Activated T-cell treated with anti-CD3 and anti-CD28 coated beads, Interleukin-2, amount 50 U/mL, for 1 hour (primary cell): ENCODE data around the gene TMEM94.
A peak's percentile ranks its signal among the peaks of the same experiment; 100 is the strongest.

Experiments
- DNase-seq: peaks from one replicate; pipeline ENCODE4 v3.0.0-alpha.2; 2020

TMEM94 gene

DNA sequence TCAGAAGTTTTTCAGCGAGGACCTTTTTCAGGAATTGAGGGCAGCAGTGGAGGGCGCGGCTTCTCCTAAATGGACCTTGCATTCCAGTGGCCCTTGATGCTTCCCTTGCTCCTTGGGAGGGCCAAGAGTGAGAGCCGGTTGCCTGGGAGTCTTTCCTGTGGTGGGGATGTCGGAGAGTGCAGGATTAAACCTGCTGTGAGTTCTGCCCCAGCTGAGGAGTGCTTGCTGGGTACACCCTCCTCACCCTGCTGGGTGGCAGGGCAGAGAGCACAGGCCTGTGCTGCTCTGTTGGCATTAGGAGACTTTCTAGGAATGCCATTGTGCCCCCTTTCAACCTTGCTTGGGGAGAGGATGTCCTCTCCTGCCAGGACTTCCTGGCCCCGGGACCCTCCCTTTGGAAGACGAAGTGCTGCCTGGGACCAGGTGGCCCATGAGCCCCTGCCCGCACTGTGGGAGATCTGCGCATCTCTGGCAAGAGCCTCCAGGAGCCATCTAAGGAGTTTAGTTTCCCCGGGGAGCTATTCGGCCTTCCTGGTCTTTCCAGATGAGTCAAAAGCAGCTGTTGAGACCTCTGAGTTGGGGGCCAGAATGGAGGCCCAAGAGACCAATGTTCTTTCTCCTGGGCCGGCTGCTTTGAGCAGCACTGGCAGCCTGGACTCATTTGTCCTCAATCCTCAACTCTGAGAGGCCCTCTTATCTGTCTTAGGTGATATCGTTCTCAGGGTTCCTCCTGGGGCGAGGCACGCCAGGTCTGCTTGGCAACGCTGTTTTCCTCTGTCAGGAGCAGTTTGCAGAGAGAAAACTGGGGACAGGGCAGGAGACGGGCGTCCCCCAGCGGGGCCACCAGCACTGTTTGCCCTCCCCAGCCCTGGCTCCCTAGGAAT, 74.6 kb downstream of the TMEM94 start:
- DNase-seq = no peak

DNA sequence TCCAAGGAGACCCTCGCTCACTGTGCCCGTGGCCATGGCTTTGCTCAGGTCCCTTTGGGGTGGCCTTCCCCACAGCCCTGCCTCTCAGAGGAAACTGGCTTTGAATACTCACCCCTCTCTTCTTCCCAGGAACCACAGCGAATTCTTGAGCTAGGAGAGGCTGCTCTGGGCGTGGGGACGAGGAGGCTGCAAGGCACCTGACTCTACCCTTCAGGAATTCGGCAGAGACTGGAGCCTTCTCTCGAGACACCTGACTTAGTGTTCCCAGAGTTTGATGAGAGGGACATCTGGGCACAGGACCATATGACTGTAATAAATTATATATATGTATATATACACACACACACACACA, 75.3 kb downstream of the TMEM94 start:
- DNase-seq = no peak

DNA sequence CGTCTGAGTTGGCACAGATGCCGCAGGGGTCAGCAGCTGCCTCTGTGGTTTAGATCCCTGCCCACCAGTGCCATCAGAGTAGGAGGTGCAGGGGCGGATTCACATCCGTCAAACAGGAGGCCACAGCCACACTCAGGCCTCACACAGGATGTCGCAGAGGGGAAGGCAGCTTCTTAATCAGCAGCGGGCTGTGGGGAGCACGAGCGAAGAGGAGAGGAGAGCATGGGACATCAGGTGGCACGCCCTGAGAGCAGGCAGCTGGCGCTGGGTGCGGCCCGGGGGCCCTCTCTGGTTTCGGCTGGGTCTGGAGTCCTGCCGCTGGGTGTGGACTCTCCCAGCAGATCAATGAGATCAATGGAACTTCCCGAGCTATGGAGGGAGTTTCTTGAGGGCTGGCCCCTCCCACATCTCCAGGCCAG, 78.7 kb downstream of the TMEM94 start:
- peak; percentile 53 for DNase-seq

DNA sequence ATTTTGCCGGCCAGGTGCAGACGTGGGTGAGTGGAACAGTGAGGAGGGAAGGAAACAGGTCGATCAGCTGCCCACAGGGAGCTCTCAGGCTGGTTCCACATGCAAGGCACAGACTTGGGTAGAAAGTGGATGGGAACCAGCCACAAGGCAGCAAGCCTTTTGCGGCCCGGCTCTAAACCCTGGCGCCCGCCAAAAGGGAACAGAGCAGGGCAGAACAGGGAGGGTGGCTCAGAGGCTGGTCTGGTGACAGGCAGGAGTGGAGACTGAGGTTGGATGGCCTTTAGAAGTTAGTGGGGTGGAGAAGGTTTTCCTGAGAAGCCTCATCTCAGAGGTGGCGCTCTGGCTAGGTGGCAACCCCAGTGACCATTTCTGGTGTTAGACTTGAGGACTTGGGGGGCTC, 79.4 kb downstream of the TMEM94 start:
- DNase-seq = no peak

DNA sequence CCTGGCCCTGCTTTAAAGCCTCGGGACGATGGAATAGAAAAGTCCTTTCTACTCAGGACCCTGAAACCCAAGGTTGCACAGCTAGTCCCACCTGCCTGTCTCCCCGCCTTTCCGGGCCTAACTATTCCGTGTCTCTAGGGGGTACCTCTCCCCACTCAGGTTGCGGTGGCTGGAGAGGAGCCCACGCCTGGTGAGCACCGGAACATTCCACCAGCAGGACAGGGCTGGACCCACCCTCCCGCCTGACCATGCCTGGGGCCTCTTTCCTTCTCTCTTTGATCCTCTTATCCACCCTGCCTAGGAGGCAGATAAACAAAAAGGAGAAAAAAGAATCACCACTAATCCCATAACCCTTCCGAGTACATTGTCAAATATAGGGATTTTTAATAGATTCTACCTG, 79.9 kb downstream of the TMEM94 start:
- no peak for DNase-seq

DNA sequence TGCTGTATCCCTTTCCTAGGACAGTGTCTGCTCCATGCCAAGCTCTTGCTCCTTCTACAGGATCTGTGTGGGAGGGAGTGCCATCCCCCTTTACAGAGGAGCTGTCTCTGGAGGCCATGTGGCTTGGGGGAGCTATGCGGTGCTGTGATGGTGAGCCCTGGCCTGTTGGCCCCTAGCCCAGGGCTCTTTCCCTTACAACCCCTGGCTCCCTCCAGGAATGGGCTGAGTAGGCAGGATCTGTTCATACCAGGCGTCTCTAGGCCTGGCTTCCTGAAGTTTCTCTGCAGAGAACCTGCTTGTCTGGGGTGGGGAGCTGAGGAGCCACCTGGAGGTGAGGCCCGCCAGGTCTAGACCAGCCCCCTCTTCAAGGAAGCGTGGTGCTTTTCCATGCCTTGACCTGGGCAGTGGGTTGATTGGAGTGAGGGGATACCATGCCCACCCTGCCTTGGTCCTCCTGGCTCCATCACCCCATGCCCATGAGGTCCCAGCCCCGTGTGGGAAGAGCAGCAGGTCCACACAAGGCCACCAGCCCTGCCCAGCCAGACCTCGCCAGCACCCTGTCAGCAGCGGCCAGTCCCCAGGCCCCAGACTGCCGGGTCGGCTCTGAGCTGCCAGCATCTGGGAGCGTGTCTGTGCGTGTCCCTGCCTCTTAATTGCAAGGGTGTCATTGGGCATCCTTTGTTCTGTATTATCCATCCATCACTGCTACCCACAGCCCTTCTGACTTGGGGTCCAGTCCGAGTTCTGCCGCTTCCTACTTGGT, 83.7 kb downstream of the TMEM94 start:
- DNase-seq = no peak

DNA sequence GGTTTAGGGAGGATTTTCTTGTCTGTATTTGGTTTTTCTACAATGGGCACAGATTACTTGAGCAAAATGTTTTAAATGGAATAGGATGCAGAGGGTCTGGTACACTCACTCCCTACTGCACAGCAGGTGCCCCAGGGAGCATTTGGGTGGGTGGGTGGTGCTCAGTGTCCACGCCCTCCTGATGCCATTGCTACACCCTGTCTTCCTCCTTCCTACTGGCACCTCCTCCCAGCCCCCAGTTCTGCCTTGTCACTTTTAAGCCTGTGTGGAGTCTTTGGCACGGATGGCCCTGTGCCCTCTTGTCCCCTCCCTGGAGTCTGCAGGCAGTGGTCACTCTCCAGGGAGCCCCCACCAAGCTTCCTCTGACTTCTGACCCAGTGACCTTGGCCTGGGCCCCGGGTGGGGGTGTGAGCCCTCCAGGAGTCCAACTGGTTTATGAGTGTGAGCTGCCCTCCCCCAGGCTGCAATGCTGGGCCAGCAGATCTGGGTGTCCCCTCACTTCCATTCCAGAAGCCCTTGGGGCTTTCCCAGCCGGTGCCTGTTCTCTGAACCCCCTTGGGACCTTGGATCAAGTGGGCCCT, 84.6 kb downstream of the TMEM94 start:
- DNase-seq = no peak

DNA sequence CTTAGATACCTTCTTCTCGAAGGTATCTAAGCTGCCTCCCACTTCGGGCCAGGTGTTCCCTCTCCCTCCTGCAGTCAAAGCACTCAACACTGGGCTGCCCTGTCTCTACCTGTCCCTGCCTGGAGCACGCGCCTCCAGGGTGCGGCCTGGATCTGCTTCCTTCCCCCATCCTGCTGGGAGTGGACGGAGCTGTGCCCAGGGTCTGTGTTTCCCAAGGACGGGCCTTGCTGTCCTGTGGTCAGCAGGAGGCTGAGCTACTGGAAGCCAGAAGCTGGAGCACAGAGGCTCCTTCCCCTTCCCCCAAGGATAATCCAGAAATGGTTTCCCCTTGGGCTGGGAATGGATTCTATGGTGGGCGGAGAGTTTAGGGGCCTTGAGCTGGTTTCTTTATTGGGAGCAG, 85.8 kb downstream of the TMEM94 start:
- DNase-seq = no peak

DNA sequence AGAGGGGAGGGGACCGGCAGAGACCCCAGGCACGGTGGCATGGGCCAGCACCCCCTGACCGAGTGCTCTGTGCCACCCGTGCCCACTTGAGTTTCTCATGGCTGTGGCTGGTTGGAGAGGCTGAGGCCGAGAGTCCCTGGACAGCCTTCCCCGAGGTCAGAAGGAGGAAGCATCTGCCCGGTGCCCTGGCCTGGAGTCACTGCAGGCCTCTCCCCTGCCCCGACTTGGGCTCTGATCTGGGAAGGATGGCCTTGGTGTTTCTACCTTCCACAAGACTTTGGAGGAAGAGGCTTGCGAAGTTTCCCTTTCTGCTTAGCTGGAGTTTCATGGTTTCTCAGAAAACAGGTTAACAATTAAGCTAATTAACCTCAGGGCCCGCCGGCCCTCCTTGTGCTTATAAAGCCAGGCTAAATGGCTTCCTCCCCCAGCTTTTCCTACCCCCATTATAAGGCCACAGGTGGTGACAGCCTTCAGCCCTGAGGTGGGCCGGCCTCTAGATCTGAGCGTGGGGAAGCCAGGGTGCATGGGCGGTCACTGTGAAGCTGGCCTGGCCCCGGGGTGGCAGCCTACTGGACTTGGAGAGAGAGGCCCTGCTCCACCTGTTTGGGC, 86.4 kb downstream of the TMEM94 start:
- no peak for DNase-seq

DNA sequence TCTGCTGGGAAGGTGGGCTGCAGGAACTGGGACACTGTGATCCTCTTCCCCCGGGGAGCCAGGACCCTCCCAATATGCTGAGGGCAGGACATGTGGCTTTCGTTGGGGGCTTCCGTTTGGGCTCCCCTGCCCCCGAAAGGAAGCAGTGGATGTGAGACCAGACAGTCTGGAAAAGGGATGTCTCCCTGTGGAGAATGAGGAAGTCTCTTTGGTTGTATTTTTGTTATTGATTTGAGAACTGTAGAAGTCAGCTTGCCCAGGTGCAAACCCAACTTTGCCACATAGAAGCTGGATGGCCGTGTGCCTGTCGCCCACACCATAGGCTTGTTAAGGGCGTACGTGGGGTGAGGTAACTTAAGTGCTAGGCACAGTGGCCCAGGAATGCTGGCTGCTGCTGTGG, 87.8 kb downstream of the TMEM94 start:
- no peak for DNase-seq

DNA sequence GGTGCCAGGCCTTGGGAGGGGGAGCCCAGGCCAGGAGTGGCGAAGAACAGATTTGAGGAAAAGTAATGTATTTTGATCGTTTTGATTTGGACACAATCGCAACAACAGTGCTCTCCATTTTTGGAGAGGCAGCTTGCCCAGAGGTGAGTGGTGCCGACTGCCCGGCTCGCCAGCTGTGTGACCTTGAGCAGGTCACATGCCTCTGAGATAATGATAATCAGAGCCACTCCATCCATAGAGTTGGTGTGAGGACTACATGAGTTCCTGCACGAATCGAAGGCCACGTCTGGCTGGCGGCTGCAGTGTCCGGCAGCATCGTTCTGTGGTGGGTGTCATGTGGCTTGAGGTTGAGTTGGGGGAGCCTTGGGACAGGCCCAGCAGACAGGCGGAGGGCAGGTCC, 89.7 kb downstream of the TMEM94 start:
- DNase-seq = no peak

DNA sequence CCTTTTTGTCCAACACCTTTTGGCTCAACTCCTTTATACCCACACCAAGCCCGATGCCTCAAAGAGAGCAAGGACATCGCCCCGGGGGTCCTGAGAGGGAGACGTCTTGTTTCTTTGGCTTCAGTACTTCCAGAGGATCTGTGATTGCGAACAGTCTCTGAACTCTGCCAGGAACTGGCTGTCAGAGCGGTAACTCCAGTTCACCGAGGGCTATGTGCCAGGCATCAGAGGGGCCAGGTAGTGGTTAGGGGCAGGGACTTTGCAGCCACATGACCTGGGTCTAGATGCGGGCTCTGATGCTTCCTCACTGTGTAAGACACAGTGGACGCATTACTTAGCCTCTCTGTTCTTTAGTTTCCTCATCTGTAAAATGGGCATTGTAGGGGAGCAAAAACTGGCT, 90.7 kb downstream of the TMEM94 start:
- DNase-seq = no peak

DNA sequence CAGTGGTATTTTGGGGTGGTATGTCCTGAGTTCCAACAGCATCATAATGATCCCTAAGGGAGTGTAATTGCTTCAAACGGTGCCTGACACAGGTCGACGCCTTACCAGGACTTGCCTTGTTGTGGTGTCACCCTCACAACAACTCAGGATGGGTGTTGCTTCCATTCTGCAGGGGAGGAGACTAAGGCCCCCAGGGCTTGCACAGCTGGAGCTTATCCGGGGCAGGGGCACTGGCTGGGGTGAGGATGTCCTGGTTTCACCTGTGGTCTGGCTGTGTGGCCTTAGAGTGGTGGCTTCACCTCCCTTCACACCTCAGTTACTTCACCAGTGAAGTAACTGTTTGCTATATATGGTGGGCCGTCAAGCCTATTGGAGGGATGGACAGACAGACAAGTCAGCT, 92.4 kb downstream of the TMEM94 start:
- no peak for DNase-seq
